Astrocyte (in vitro differentiated cells and primary cell): ENCODE data around the gene SPATA13. TPM values are rescaled to one million over a fixed set of nuclear protein-coding genes. Genes with fewer than 3 reads are reported as not detected.

Experiments
- DNase-seq: peaks from one replicate; pipeline ENCODE4 v3.0.0-alpha.2; 2010; ENCODE audit warnings: low read depth
- FAIRE-seq: peaks from 2 replicates; lab custom pipeline; 2011; peaks lifted over from hg19 to GRCh38; lab: Jason Lieb, UNC
- H2AFZ ChIP-seq: 2 replicates; pipeline ENCODE4 v1.6.0; 2012; ENCODE audit warnings: low read depth, low read length, inconsistent platforms
- H3K27ac ChIP-seq: 2 replicates; pipeline ENCODE4 v1.5.1; 2011; ENCODE audit warnings: low read depth, low read length, inconsistent platforms
- H3K27me3 ChIP-seq: 2 replicates; pipeline ENCODE4 v1.6.0; 2011; ENCODE audit warnings: low read length, inconsistent platforms; ENCODE audit not compliant: insufficient read depth
- H3K36me3 ChIP-seq: 2 replicates; pipeline ENCODE4 v1.5.1; 2011; ENCODE audit warnings: low read length, inconsistent platforms; ENCODE audit not compliant: insufficient read depth
- H3K4me1 ChIP-seq: 2 replicates; pipeline ENCODE4 v1.5.1; 2011; ENCODE audit warnings: low read length, inconsistent platforms; ENCODE audit not compliant: insufficient read depth
- H3K4me2 ChIP-seq: 2 replicates; pipeline ENCODE4 v1.6.0; 2012; ENCODE audit warnings: low read length, inconsistent platforms
- H3K4me3 ChIP-seq: 2 replicates; pipeline ENCODE4 v1.5.1; 2011; ENCODE audit warnings: low read depth, mild to moderate bottlenecking, low read length, inconsistent platforms; ENCODE audit not compliant: insufficient read depth
- H3K79me2 ChIP-seq: 2 replicates; pipeline ENCODE4 v1.6.0; 2012; ENCODE audit warnings: mild to moderate bottlenecking, low read length, inconsistent platforms; ENCODE audit not compliant: insufficient read depth
- H3K9ac ChIP-seq: 2 replicates; pipeline ENCODE4 v1.6.0; 2012; ENCODE audit warnings: mild to moderate bottlenecking, low read length, inconsistent platforms
- H3K9me3 ChIP-seq: 2 replicates; pipeline ENCODE4 v1.5.1; 2012; ENCODE audit warnings: low read depth, mild to moderate bottlenecking, low read length, inconsistent platforms; ENCODE audit not compliant: insufficient read depth
- H4K20me1 ChIP-seq: 2 replicates; pipeline ENCODE4 v1.6.0; 2012; ENCODE audit warnings: low read length, inconsistent platforms; ENCODE audit not compliant: insufficient read depth
- H3K27ac Mint-ChIP-seq: one replicate; pipeline ENCODE4 v1.8.0; 2021; ENCODE audit warnings: mild to moderate bottlenecking, mixed read lengths; ENCODE audit not compliant: unreplicated experiment
- H3K27me3 Mint-ChIP-seq: one replicate; pipeline ENCODE4 v1.8.0; 2021; ENCODE audit warnings: low read depth, mixed read lengths; ENCODE audit not compliant: unreplicated experiment
- H3K36me3 Mint-ChIP-seq: one replicate; pipeline ENCODE4 v1.8.0; 2021; ENCODE audit warnings: low read depth, mixed read lengths; ENCODE audit not compliant: unreplicated experiment
- H3K4me1 Mint-ChIP-seq: one replicate; pipeline ENCODE4 v1.8.0; 2021; ENCODE audit warnings: low read depth, mixed read lengths; ENCODE audit not compliant: unreplicated experiment
- H3K4me3 Mint-ChIP-seq: one replicate; pipeline ENCODE4 v1.8.0; 2021; ENCODE audit warnings: mild to moderate bottlenecking, moderate library complexity, mixed read lengths; ENCODE audit not compliant: unreplicated experiment
- H3K9me3 Mint-ChIP-seq: one replicate; pipeline ENCODE4 v1.8.0; 2021; ENCODE audit warnings: mild to moderate bottlenecking, mixed read lengths; ENCODE audit not compliant: unreplicated experiment
- CTCF ChIP-seq: IDR thresholded peaks from 2 replicates; pipeline ENCODE4 v1.5.1; 2011; ENCODE audit warnings: low read depth, mild to moderate bottlenecking, inconsistent platforms, low read length, moderate library complexity; ENCODE audit not compliant: insufficient read depth
- EZH2 ChIP-seq: IDR thresholded peaks from 2 replicates; pipeline ENCODE4 v1.6.1; 2012; ENCODE audit warnings: mild to moderate bottlenecking, low read length, inconsistent platforms; ENCODE audit not compliant: insufficient read depth
- total RNA-seq: library from RNA; stranded (reverse); gene quantifications from 2 replicates; pipeline ENCODE4 v1.2.1, GENCODE V29; 2021

Gene SPATA13
- total RNA-seq, 1 donor from 2014 or later = 6.2 TPM

DNA sequence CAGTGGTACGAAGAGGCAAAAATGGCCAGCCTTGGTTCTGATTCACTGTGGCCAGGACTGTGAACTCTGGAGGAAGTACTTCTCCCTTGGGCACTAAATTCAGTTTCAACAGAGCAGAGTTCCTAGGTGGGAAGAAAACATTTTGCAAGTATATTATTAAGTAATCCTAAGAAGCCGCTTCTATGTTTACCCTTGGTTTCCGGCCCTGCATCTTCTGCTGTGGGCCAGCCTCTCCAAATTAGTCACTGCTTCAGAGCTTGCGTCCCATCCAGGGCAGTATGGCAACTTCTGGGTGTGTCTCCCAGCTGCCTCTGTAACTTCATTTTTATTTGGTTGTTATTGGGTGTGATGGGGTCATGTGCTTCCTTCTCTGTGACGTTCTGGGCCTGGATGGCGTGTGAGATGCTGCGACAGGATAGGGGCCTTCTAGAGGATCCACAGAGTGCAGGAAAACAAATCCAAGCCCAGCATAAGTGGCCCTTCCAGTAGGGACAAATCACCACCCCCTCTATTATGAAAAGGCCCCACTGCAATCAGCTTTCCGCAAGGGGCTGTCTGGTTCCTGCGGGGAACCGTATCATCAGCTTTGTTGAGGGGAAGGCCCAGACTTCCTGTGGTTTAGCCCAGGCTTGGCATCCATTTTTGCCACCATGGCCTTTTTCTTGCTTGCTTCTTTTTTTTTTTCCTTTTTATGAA is 93.8 kb downstream of the SPATA13 start:
- Mint-ChIP-seq H3K27me3 (no peaks in the 10 kb centered on the region), H3K9me3 (no peaks in the 10 kb centered on the region), H3K27ac (no peak overlapping the region), H3K4me3 (no peak overlapping the region), H3K36me3 (peaks cover 20% of the 10 kb centered on the region), H3K4me1 (no peaks in the 10 kb centered on the region)
- no peaks in the 10 kb centered on the region for H3K27me3 ChIP-seq
- no peaks in the 10 kb centered on the region for H3K9me3 ChIP-seq
- H3K27ac ChIP-seq = no peak overlapping the region
- no peaks in the 10 kb centered on the region for H4K20me1 ChIP-seq
- TF ChIP-seq CTCF (no peak), EZH2 (no peak)
- H3K4me3 ChIP-seq = no peak overlapping the region
- no peak overlapping the region for H3K4me2 ChIP-seq
- DNase-seq (no peak), FAIRE-seq (no peak)
- no peaks in the 10 kb centered on the region for H3K36me3 ChIP-seq
- no peaks in the 10 kb centered on the region for H3K79me2 ChIP-seq
- no peak overlapping the region for H3K9ac ChIP-seq
- H2AFZ ChIP-seq = no peak overlapping the region
- H3K4me1 ChIP-seq = no peaks in the 10 kb centered on the region

GRCh38 chr13:24257497-24257896 is 97.0 kb downstream of the SPATA13 start:
- Mint-ChIP-seq H3K27ac (no peak overlapping the region), H3K27me3 (no peaks in the 10 kb centered on the region), H3K4me1 (no peaks in the 10 kb centered on the region), H3K4me3 (no peak overlapping the region), H3K36me3 (peaks cover 15% of the 10 kb centered on the region), H3K9me3 (peaks cover 2% of the 10 kb centered on the region)
- Histone ChIP-seq H3K9me3 (no peaks in the 10 kb centered on the region), H3K27ac (no peak overlapping the region), H3K9ac (no peak overlapping the region), H3K4me2 (no peak overlapping the region), H3K79me2 (no peaks in the 10 kb centered on the region), H3K4me1 (no peaks in the 10 kb centered on the region), H3K4me3 (no peak overlapping the region), H4K20me1 (no peaks in the 10 kb centered on the region), H2AFZ (no peak overlapping the region), H3K36me3 (no peaks in the 10 kb centered on the region), H3K27me3 (no peaks in the 10 kb centered on the region)
- DNase-seq (no peak), FAIRE-seq (no peak)
- TF ChIP-seq CTCF = no peak
- no peak for TF ChIP-seq EZH2

DNA sequence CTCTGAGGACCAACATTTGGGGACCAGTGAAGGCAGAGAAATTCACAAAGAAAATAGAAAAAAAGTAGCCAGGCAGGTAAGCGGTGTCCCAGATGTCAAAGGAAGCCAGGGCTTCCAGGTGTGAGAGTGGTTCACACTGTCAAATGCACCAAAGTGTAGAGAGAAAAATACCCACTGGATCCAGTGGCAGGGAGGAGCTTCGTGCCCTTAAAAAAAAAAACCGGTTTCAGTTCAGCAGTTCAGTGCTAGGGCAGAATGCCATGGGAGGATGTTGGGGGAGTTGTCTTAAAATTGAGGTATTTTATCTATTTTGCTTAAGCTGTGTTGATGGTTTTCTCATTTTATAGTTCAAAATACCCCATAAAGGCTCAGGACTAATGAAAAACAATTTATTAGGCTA is 101.0 kb downstream of the SPATA13 start:
- no peaks in the 10 kb centered on the region for H3K27me3 ChIP-seq
- Mint-ChIP-seq H3K27ac (no peak overlapping the region), H3K27me3 (no peaks in the 10 kb centered on the region), H3K4me3 (no peak overlapping the region), H3K4me1 (peaks cover 18% of the 10 kb centered on the region), H3K36me3 (peaks cover 4% of the 10 kb centered on the region), H3K9me3 (peaks cover 2% of the 10 kb centered on the region)
- H3K9ac ChIP-seq = no peak overlapping the region
- H3K27ac ChIP-seq = no peak overlapping the region
- no peaks in the 10 kb centered on the region for H3K9me3 ChIP-seq
- no peaks in the 10 kb centered on the region for H3K36me3 ChIP-seq
- no peak overlapping the region for H3K4me3 ChIP-seq
- FAIRE-seq (no peak), DNase-seq (no peak)
- TF ChIP-seq CTCF = no peak
- TF ChIP-seq EZH2 = no peak
- no peaks in the 10 kb centered on the region for H3K79me2 ChIP-seq
- no peaks in the 10 kb centered on the region for H3K4me1 ChIP-seq
- no peak overlapping the region for H3K4me2 ChIP-seq
- H2AFZ ChIP-seq = no peak overlapping the region
- no peaks in the 10 kb centered on the region for H4K20me1 ChIP-seq
